GM12878 (cell line): ENCODE results near the gene MEGF9.

Experiments
- BHLHE40 ChIP-seq, 2 experiments: fragments of 450-650 bp in 1 of 2; IDR thresholded peaks; 2 replicates each; pipeline ENCODE4 v1.6.1; 2011 to 2017; ENCODE audit warnings: low read depth in 2 of 2, borderline replicate concordance in 1 of 2, improper control_type of control experiment in 1 of 2, low read length in 1 of 2, mild to moderate bottlenecking in 1 of 2
- CBFB ChIP-seq: IDR thresholded peaks from 2 replicates; pipeline ENCODE4 v1.6.1; 2016; ENCODE audit warnings: antibody characterized with exemption, low read depth
- CTCF ChIP-seq, 3 experiments: IDR thresholded peaks in 2 of 3; conservative IDR thresholded peaks in 1 of 3; 2 replicates each; pipeline ENCODE4 v1.5.1; 2011; ENCODE audit warnings: low read depth in 3 of 3, low read length in 3 of 3, mild to moderate bottlenecking in 3 of 3, control low read depth in 2 of 3, moderate library complexity in 2 of 3, inconsistent platforms in 1 of 3, mixed read lengths in 1 of 3; ENCODE audit not compliant: control insufficient read depth in 2 of 3, insufficient read depth in 1 of 3; ENCODE audit errors: extremely low read depth in 1 of 3
- ESRRA ChIP-seq: IDR thresholded peaks from 2 replicates; pipeline ENCODE4 v1.6.1; 2012; ENCODE audit warnings: mild to moderate bottlenecking, low read length, improper control_type of control experiment
- FOS ChIP-seq: IDR thresholded peaks from 3 replicates; pipeline ENCODE4 v1.6.1; 2011; ENCODE audit warnings: borderline replicate concordance; ENCODE audit not compliant: insufficient read length; ENCODE audit errors: extremely low read depth
- FOXK2 ChIP-seq: fragments of 450-650 bp; IDR thresholded peaks from 2 replicates; pipeline ENCODE4 v1.6.1; 2017; ENCODE audit warnings: mild to moderate bottlenecking, moderate library complexity
- NR2F1 ChIP-seq: fragments of 450-650 bp; conservative IDR thresholded peaks from 2 replicates; pipeline ENCODE4 v1.6.1; 2017; ENCODE audit warnings: mild to moderate bottlenecking
- PBX3 ChIP-seq: IDR thresholded peaks from 2 replicates; pipeline ENCODE4 v1.6.1; 2011; ENCODE audit warnings: mild to moderate bottlenecking, low read depth, low read length, moderate library complexity; ENCODE audit not compliant: insufficient replicate concordance
- POLR2A ChIP-seq: IDR thresholded peaks from 2 replicates; pipeline ENCODE4 v1.6.1; 2011; ENCODE audit warnings: low read depth, mild to moderate bottlenecking, low read length
- SPI1 ChIP-seq: IDR thresholded peaks from 2 replicates; pipeline ENCODE4 v1.6.1; 2011; ENCODE audit warnings: low read depth, mild to moderate bottlenecking, low read length, moderate library complexity, borderline replicate concordance; ENCODE audit not compliant: insufficient read depth
- ZNF274 ChIP-seq: IDR thresholded peaks from one replicate; pipeline ENCODE4 v1.8.0; 2011; ENCODE audit not compliant: insufficient read length, insufficient read depth
- ZZZ3 ChIP-seq: IDR thresholded peaks from 2 replicates; pipeline ENCODE4 v1.6.1; 2011; ENCODE audit warnings: low read depth; ENCODE audit not compliant: control insufficient read depth, insufficient read length
- TF ChIP-seq, protein P1 (sequence below): IDR thresholded peaks from 2 replicates; pipeline ENCODE4 v1.6.1; 2012; ENCODE audit warnings: mild to moderate bottlenecking, low read depth, low read length

DNA sequence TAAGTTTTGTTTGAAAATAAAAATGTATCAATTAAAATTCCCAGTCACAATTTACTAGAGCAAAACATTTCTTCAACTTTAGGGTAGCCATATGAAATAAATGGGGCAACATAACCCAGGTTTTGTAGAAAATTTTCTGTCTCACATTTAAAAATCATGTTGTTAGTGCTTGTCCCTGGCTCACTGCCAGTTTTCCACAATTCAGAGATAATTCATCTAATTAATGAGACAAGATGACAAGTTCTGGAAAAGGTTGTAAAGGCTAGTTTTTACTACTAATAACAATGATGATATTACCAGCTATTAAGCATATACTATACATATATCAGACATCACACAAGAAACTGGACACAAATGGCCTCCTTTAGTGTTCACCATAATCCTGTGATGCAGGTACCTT lies 45.9 kb downstream of the MEGF9 start:
- TF ChIP-seq CTCF (IDR thresholded peaks at IDR 0.05 in 2 of 3, conservative IDR thresholded peaks at IDR 0.05 in 1 of 3; ENCODE audit: control insufficient read depth in 2 of 3, extremely low read depth in 1 of 3, insufficient read depth in 1 of 3, low read depth in 3 of 3, low read length in 3 of 3) (no peak), PBX3 (no peak), NR2F1 (no peak), ESRRA (no peak), FOXK2 (no peak), FOS (no peak), BHLHE40 (IDR thresholded peaks at IDR 0.05; ENCODE audit: borderline replicate concordance in 1 of 2, low read depth in 2 of 2, low read length in 1 of 2) (no peak), ZZZ3 (no peak), POLR2A (no peak), CBFB (no peak), SPI1 (no peak), ZNF274 (no peak)
- TF ChIP-seq, protein P1, sequence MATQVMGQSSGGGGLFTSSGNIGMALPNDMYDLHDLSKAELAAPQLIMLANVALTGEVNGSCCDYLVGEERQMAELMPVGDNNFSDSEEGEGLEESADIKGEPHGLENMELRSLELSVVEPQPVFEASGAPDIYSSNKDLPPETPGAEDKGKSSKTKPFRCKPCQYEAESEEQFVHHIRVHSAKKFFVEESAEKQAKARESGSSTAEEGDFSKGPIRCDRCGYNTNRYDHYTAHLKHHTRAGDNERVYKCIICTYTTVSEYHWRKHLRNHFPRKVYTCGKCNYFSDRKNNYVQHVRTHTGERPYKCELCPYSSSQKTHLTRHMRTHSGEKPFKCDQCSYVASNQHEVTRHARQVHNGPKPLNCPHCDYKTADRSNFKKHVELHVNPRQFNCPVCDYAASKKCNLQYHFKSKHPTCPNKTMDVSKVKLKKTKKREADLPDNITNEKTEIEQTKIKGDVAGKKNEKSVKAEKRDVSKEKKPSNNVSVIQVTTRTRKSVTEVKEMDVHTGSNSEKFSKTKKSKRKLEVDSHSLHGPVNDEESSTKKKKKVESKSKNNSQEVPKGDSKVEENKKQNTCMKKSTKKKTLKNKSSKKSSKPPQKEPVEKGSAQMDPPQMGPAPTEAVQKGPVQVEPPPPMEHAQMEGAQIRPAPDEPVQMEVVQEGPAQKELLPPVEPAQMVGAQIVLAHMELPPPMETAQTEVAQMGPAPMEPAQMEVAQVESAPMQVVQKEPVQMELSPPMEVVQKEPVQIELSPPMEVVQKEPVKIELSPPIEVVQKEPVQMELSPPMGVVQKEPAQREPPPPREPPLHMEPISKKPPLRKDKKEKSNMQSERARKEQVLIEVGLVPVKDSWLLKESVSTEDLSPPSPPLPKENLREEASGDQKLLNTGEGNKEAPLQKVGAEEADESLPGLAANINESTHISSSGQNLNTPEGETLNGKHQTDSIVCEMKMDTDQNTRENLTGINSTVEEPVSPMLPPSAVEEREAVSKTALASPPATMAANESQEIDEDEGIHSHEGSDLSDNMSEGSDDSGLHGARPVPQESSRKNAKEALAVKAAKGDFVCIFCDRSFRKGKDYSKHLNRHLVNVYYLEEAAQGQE = no peak
